HCT116 (cell line): Measurements from ENCODE around the gene PDE1C. TPM values are rescaled to one million over a fixed set of nuclear protein-coding genes. Genes with fewer than 3 reads are reported as not detected.

ENCODE experiments used
- ATAC-seq: fragments of 200-7000 bp; cut with Tn5 transposase; 2 replicates; pipeline ENCODE4 v1.9.1; 2020; ENCODE audit warnings: mild to moderate bottlenecking, moderate library complexity
- BruUV-seq: library from RNA; stranded (reverse); fragments of 400-500 nt; replicated peaks from 2 replicates; lab custom pipeline; 2021; lab: Mats Ljungman, UMichigan
- CTCF ChIA-PET: fragments of 300-600 bp; sonication (Branson Sonifier 250); formaldehyde crosslinking; loops from one replicate; lab custom pipeline; 2021; ENCODE audit warnings: antibody characterized with exemption; lab: Charles Lee
- POLR2A ChIA-PET: fragments of 300-600, 350-600 bp; sonication (Branson Sonifier 250); formaldehyde crosslinking; loops from one replicate; lab custom pipeline; 2021; ENCODE audit warnings: antibody characterized with exemption; lab: Charles Lee
- RAD21 ChIA-PET, 2 experiments: fragments of 300-600 bp; sonication (Branson Sonifier 250); formaldehyde crosslinking; loops; one replicate each; lab custom pipeline; 2023; ENCODE audit warnings: low total read pairs in 2 of 2; ENCODE audit not compliant: uncharacterized antibody in 2 of 2, unreplicated experiment in 2 of 2, low non-redundant PET in 1 of 2; lab: Charles Lee
- DNase-seq: peaks from one replicate; pipeline ENCODE4 v3.0.0-alpha.2; 2010; ENCODE audit warnings: low read depth, low spot score
- H2AFZ ChIP-seq: fragments of 200-600 bp; shearing (Covaris generic), sonication (generic); 2 replicates; pipeline ENCODE4 v1.6.1; 2017; ENCODE audit warnings: low read depth, mixed run types, mixed read lengths, antibody characterized with exemption, low read length; ENCODE audit not compliant: poor library complexity, severe bottlenecking
- H3K27ac ChIP-seq: 2 replicates; pipeline ENCODE4 v1.5.1; 2012; ENCODE audit warnings: low read depth, low read length
- H3K27me3 ChIP-seq: fragments of 200-600 bp; sonication (generic); 2 replicates; pipeline ENCODE4 v1.6.1; 2016; ENCODE audit warnings: mixed run types, low read length, mixed read lengths; ENCODE audit not compliant: insufficient read depth
- H3K36me3 ChIP-seq, 2 experiments: fragments of 200-500 bp in 1 of 2; fragments of 200-600 bp in 1 of 2; sonication (Bioruptor generic) in 1 of 2; sonication (generic) in 1 of 2; 2 replicates each; pipeline versions ENCODE4 v1.5.1 to v1.6.1; 2014 to 2016; ENCODE audit warnings: low read length in 2 of 2, inconsistent platforms in 1 of 2, mixed read lengths in 1 of 2, mixed run types in 1 of 2; ENCODE audit not compliant: insufficient read depth in 2 of 2, control insufficient read depth in 1 of 2
- H3K4me1 ChIP-seq, 2 experiments: fragments of 200-600 bp in 1 of 2; sonication (generic) in 1 of 2; 2 replicates each; pipeline versions ENCODE4 v1.5.1 to v1.6.1; 2012 to 2017; ENCODE audit warnings: low read length in 2 of 2, inconsistent platforms in 1 of 2, mild to moderate bottlenecking in 1 of 2, mixed read lengths in 1 of 2, mixed run types in 1 of 2, moderate library complexity in 1 of 2; ENCODE audit not compliant: insufficient read depth in 2 of 2, control insufficient read depth in 1 of 2
- H3K4me2 ChIP-seq: fragments of 200-600 bp; sonication (generic); 2 replicates; pipeline ENCODE4 v1.6.1; 2017; ENCODE audit warnings: mixed run types, low read length, mixed read lengths
- H3K4me3 ChIP-seq, 2 experiments: fragments of 200-600 bp in 1 of 2; sonication (generic) in 1 of 2; replicated peaks in 1 of 2; 2 replicates each; pipeline ENCODE4 v1.5.1; 2011 to 2016; ENCODE audit warnings: low read length in 2 of 2, control low read depth in 1 of 2, low read depth in 1 of 2, mild to moderate bottlenecking in 1 of 2, mixed read lengths in 1 of 2, mixed run types in 1 of 2
- H3K79me2 ChIP-seq: fragments of 200-600 bp; sonication (generic); 2 replicates; pipeline ENCODE4 v1.6.1; 2017; ENCODE audit warnings: mild to moderate bottlenecking, mixed run types, low read length, moderate library complexity, mixed read lengths; ENCODE audit not compliant: insufficient read depth
- H3K9ac ChIP-seq: fragments of 200-600 bp; sonication (generic); 2 replicates; pipeline ENCODE4 v1.6.1; 2016; ENCODE audit warnings: low read length, mixed read lengths
- H3K9me2 ChIP-seq: fragments of 200-600 bp; sonication (generic), shearing (Covaris generic); 2 replicates; pipeline ENCODE4 v1.6.1; 2017; ENCODE audit warnings: mixed run types, mild to moderate bottlenecking, moderate library complexity; ENCODE audit not compliant: insufficient read depth
- H3K9me3 ChIP-seq, 2 experiments: fragments of 200-500 bp in 1 of 2; fragments of 200-600 bp in 1 of 2; sonication (Bioruptor generic) in 1 of 2; sonication (generic) in 1 of 2; 2 replicates each; pipeline ENCODE4 v1.6.1; 2014 to 2017; ENCODE audit warnings: low read length in 2 of 2, mixed read lengths in 2 of 2, inconsistent platforms in 1 of 2, low read depth in 1 of 2, mild to moderate bottlenecking in 1 of 2, mixed run types in 1 of 2, moderate library complexity in 1 of 2; ENCODE audit not compliant: control insufficient read depth in 1 of 2, insufficient read depth in 1 of 2
- H4K20me1 ChIP-seq: fragments of 200-600 bp; sonication (generic), shearing (Covaris generic); 2 replicates; pipeline ENCODE4 v1.6.1; 2017; ENCODE audit warnings: mixed run types, mild to moderate bottlenecking, moderate library complexity; ENCODE audit not compliant: insufficient read depth
- CBX3 ChIP-seq: IDR thresholded peaks from 2 replicates; pipeline ENCODE4 v1.6.1; 2012; ENCODE audit warnings: low read depth
- EGR1 ChIP-seq: IDR thresholded peaks from 2 replicates; pipeline ENCODE4 v1.6.1; 2012; ENCODE audit warnings: low read depth
- ELF1 ChIP-seq: IDR thresholded peaks from 2 replicates; pipeline ENCODE4 v1.6.1; 2012; ENCODE audit warnings: low read depth, borderline replicate concordance
- EZH2 ChIP-seq: fragments of 200-600 bp; sonication (generic); IDR thresholded peaks from 2 replicates; pipeline ENCODE4 v1.6.1; 2017; ENCODE audit warnings: antibody characterized with exemption, mixed run types
- EZH2phosphoT487 ChIP-seq: fragments of 200-600 bp; IDR thresholded peaks from 2 replicates; pipeline ENCODE4 v1.6.1; 2018; ENCODE audit warnings: antibody characterized with exemption, borderline replicate concordance
- FOSL1 ChIP-seq: IDR thresholded peaks from 2 replicates; pipeline ENCODE4 v1.6.1; 2012; ENCODE audit warnings: low read depth
- JUND ChIP-seq: IDR thresholded peaks from 2 replicates; pipeline ENCODE4 v1.6.1; 2012
- POLR2A ChIP-seq: IDR thresholded peaks from 2 replicates; pipeline ENCODE4 v1.7.0; 2011; ENCODE audit warnings: borderline replicate concordance; ENCODE audit not compliant: insufficient read depth, insufficient read length; ENCODE audit errors: extremely low read depth
- POLR2AphosphoS5 ChIP-seq: IDR thresholded peaks from 2 replicates; pipeline ENCODE4 v1.6.1; 2011; ENCODE audit warnings: mild to moderate bottlenecking, low read depth, low read length, moderate library complexity
- REST ChIP-seq: IDR thresholded peaks from 2 replicates; pipeline ENCODE4 v1.6.1; 2012; ENCODE audit warnings: low read depth
- SIN3A ChIP-seq: IDR thresholded peaks from 2 replicates; pipeline ENCODE4 v1.6.1; 2012; ENCODE audit warnings: low read depth
- SRF ChIP-seq: IDR thresholded peaks from 2 replicates; pipeline ENCODE4 v1.6.1; 2012; ENCODE audit warnings: low read depth
- TCF7L2 ChIP-seq: IDR thresholded peaks from 2 replicates; pipeline ENCODE4 v1.7.0; 2011; ENCODE audit warnings: borderline replicate concordance, inconsistent platforms; ENCODE audit not compliant: insufficient read depth, insufficient read length; ENCODE audit errors: extremely low read depth
- YY1 ChIP-seq: IDR thresholded peaks from 2 replicates; pipeline ENCODE4 v1.6.1; 2011; ENCODE audit warnings: low read length, low read depth, moderate library complexity, mild to moderate bottlenecking; ENCODE audit not compliant: insufficient replicate concordance; ENCODE audit errors: extremely low read depth
- ZNF274 ChIP-seq: fragments of 200-500 bp; sonication (Bioruptor generic); IDR thresholded peaks from 2 replicates; pipeline ENCODE4 v1.6.1; 2014; ENCODE audit warnings: mild to moderate bottlenecking, low read depth, low read length, inconsistent platforms
- intact Hi-C: fragments of 100-400 bp; cut with micrococcal nuclease; formaldehyde crosslinking; loops from 2 replicates; pipeline ENCODE4 v1.10.0; 2022
- total RNA-seq: library from RNA; stranded (reverse); gene quantifications from one replicate; pipeline ENCODE4 v1.2.1, GENCODE V29; 2021; ENCODE audit not compliant: unreplicated experiment
- TF ChIP-seq, protein P1 (sequence below): IDR thresholded peaks from 2 replicates; pipeline ENCODE4 v1.6.1; 2012
- TF ChIP-seq, protein P2 (sequence below), 3 experiments: fragments of 200-600 bp in 1 of 3; sonication (generic) in 1 of 3; IDR thresholded peaks in 2 of 3; conservative IDR thresholded peaks in 1 of 3; 2 replicates each; pipeline ENCODE4 v1.5.1; 2012 to 2017; ENCODE audit warnings: low read depth in 2 of 3, low read length in 2 of 3, antibody characterized with exemption in 1 of 3, borderline replicate concordance in 1 of 3, control low read depth in 1 of 3, mild to moderate bottlenecking in 1 of 3, mixed read lengths in 1 of 3, mixed run types in 1 of 3, moderate library complexity in 1 of 3; ENCODE audit not compliant: insufficient read depth in 1 of 3

PDE1C gene
- total RNA-seq, 1 experiment from 2014 or later: 0.17 TPM

DNA sequence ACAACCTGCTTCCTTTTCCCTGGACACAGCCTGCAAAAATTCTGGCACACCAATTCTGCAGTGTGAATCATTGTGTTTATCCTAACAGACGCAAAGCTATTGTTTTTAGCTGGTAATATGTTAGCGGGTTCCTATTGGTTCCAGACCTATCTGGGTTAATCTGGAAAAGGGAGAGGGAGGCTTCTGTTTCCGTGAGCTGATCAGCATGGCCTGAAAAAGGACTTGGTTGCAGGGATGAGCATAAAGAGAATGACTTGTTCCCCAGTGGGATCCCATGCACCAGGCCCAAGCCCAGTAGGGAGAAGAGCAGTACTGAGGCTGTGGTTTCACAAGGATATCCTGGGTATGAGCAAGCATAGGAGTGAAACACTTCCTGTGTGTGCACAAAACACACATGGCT, 78.4 kb downstream of the PDE1C start:
- ChIA-PET CTCF (no interaction called here), RAD21 (no interaction called here), POLR2A (no interaction called here)
- Histone ChIP-seq H3K9ac (no peak overlapping the region), H2AFZ (no peak overlapping the region), H3K79me2 (no peaks in the 10 kb centered on the region), H3K4me1 (no peaks in the 10 kb centered on the region), H3K27me3 (peaks cover 6% of the 10 kb centered on the region; the same call in 1 of the 2 replicates), H3K36me3 (no peaks in the 10 kb centered on the region), H3K9me3 (no peaks in the 10 kb centered on the region), H3K27ac (no peak overlapping the region), H4K20me1 (no peaks in the 10 kb centered on the region), H3K4me2 (no peak overlapping the region), H3K4me3 (no peak overlapping the region), H3K9me2 (no peaks in the 10 kb centered on the region)
- no TSS peak for BruUV-seq
- intact Hi-C loops: no loop called here
- no peak for TF ChIP-seq TCF7L2
- TF ChIP-seq, protein P1, sequence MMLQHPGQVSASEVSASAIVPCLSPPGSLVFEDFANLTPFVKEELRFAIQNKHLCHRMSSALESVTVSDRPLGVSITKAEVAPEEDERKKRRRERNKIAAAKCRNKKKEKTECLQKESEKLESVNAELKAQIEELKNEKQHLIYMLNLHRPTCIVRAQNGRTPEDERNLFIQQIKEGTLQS: no peak
- no peak for TF ChIP-seq CBX3
- no peak for TF ChIP-seq POLR2AphosphoS5
- no peak for TF ChIP-seq JUND
- TF ChIP-seq ELF1: no peak
- ATAC-seq (no peak), DNase-seq (no peak)

- Histone ChIP-seq H3K4me1 (no peaks in the 10 kb centered on the region), H2AFZ (no peak overlapping the region), H4K20me1 (no peaks in the 10 kb centered on the region), H3K4me2 (no peak overlapping the region), H3K79me2 (no peaks in the 10 kb centered on the region), H3K9me3 (no peaks in the 10 kb centered on the region), H3K27me3 (peaks cover 4% of the 10 kb centered on the region; the same call in 1 of the 2 replicates), H3K9ac (no peak overlapping the region), H3K36me3 (no peaks in the 10 kb centered on the region), H3K9me2 (no peaks in the 10 kb centered on the region), H3K4me3 (no peak overlapping the region), H3K27ac (no peak overlapping the region)
- ATAC-seq: no peak
- intact Hi-C loops: no loop called here
- CTCF ChIA-PET: no interaction called here
- RAD21 ChIA-PET: no interaction called here
- BruUV-seq: no TSS peak
- POLR2A ChIA-PET: no interaction called here
- no peak for DNase-seq
- TF ChIP-seq POLR2AphosphoS5: no peak
- TF ChIP-seq EZH2phosphoT487: no peak
- TF ChIP-seq REST: no peak
- no peak for TF ChIP-seq ZNF274
- TF ChIP-seq FOSL1: no peak
- no peak for TF ChIP-seq POLR2A
- TF ChIP-seq EGR1: no peak
- TF ChIP-seq, protein P2, sequence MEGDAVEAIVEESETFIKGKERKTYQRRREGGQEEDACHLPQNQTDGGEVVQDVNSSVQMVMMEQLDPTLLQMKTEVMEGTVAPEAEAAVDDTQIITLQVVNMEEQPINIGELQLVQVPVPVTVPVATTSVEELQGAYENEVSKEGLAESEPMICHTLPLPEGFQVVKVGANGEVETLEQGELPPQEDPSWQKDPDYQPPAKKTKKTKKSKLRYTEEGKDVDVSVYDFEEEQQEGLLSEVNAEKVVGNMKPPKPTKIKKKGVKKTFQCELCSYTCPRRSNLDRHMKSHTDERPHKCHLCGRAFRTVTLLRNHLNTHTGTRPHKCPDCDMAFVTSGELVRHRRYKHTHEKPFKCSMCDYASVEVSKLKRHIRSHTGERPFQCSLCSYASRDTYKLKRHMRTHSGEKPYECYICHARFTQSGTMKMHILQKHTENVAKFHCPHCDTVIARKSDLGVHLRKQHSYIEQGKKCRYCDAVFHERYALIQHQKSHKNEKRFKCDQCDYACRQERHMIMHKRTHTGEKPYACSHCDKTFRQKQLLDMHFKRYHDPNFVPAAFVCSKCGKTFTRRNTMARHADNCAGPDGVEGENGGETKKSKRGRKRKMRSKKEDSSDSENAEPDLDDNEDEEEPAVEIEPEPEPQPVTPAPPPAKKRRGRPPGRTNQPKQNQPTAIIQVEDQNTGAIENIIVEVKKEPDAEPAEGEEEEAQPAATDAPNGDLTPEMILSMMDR (IDR thresholded peaks at IDR 0.05 in 2 of 3, conservative IDR thresholded peaks at IDR 0.05 in 1 of 3; ENCODE audit: borderline replicate concordance in 1 of 3, insufficient read depth in 1 of 3, low read depth in 2 of 3, low read length in 2 of 3): no peak
- no peak for TF ChIP-seq EZH2
- no peak for TF ChIP-seq YY1
- TF ChIP-seq CBX3: no peak
- TF ChIP-seq SRF: no peak
- no peak for TF ChIP-seq SIN3A
- TF ChIP-seq JUND: no peak
These were observed 78.8 kb downstream of the PDE1C start for GRCh38 chr7:31991406-31991805.
